Lung (tissue), 12 donors: ENCODE measurements around the gene RASL10A. TPM values are rescaled to one million over a fixed set of nuclear protein-coding genes. Genes with fewer than 3 reads are reported as not detected.
A peak's percentile ranks its signal among the peaks of the same experiment; 100 is the strongest.

Source experiments
- ATAC-seq: fragments of 200-7000 bp; cut with Tn5 transposase; one replicate; pipeline ENCODE4 v1.9.1; 2020; ENCODE audit warnings: moderate number of reproducible peaks; ENCODE audit not compliant: insufficient read depth, low FRiP score
- DNase-seq, 3 donors: peaks; one replicate each; pipeline ENCODE4 v3.0.0-alpha.2; 2013 to 2017
- H3K27ac ChIP-seq, 2 donors: one replicate each; pipeline ENCODE4 v1.5.1; 2013; ENCODE audit warnings: mild to moderate bottlenecking in 2 of 2, moderate library complexity in 2 of 2, control low read depth in 1 of 2, inconsistent platforms in 1 of 2, low read depth in 1 of 2, low read length in 1 of 2
- H3K27me3 ChIP-seq, 3 donors: one replicate each; pipeline ENCODE4 v1.5.1; 2013; ENCODE audit warnings: low read length in 2 of 3; ENCODE audit not compliant: control insufficient read depth in 3 of 3, insufficient read depth in 3 of 3
- H3K36me3 ChIP-seq, 4 donors: one replicate each; pipeline ENCODE4 v1.5.1; 2013; ENCODE audit warnings: low read length in 4 of 4, mild to moderate bottlenecking in 1 of 4, moderate library complexity in 1 of 4; ENCODE audit not compliant: control insufficient read depth in 4 of 4, insufficient read depth in 4 of 4
- H3K4me1 ChIP-seq, 5 donors: one replicate each; pipeline ENCODE4 v1.5.1; 2013; ENCODE audit warnings: low read length in 5 of 5, mild to moderate bottlenecking in 2 of 5, moderate library complexity in 1 of 5; ENCODE audit not compliant: control insufficient read depth in 5 of 5, insufficient read depth in 5 of 5
- H3K4me3 ChIP-seq: one replicate; pipeline ENCODE4 v1.5.1; 2013; ENCODE audit warnings: mild to moderate bottlenecking, control low read depth, moderate library complexity
- H3K9ac ChIP-seq, 2 donors: one replicate each; pipeline ENCODE4 v1.5.1; 2013; ENCODE audit warnings: low read length in 2 of 2, control low read depth in 1 of 2; ENCODE audit not compliant: insufficient read depth in 1 of 2
- H3K9me3 ChIP-seq, 4 donors: one replicate each; pipeline ENCODE4 v1.5.1; 2013; ENCODE audit warnings: low read length in 3 of 4, mild to moderate bottlenecking in 1 of 4, moderate library complexity in 1 of 4; ENCODE audit not compliant: control insufficient read depth in 4 of 4, insufficient read depth in 3 of 4
- WGBS, 2 donors: extraction: QIAGEN DNeasy Blood & Tissue Kit; methylation state at CpG; one replicate each; pipeline ENCODE4 v1.1.7; 2013; 5-methylcytosine and 5-hydroxymethylcytosine counted together
- polyA plus RNA-seq, 2 donors: library from polyadenylated mRNA; stranded (reverse); fragments of 200-250 nt; gene quantifications; one replicate each; pipeline ENCODE4 v1.2.1, GENCODE V29; 2013
- total RNA-seq, 2 donors: library from RNA; depleted of rRNA in 1 of 2; stranded (reverse); fragments of >200 nt in 1 of 2; gene quantifications; one replicate each; pipeline ENCODE4 v1.2.1, GENCODE V29; 2014 to 2021
- TF ChIP-seq, protein P1 (sequence below): IDR thresholded peaks from 2 replicates; pipeline ENCODE4 v1.5.1; 2012; ENCODE audit warnings: mild to moderate bottlenecking; ENCODE audit errors: control extremely low read depth, extremely low read depth
- donor health status: control.
- donor health status: control.
- donor health status: Bipolar disorder and iron deficiency.
- donor health status: healthy.
- donor health status: DM: yes; HTN: yes; CAD: no.

The RASL10A gene
- total and polyA plus RNA-seq, 4 donors, result 0.71 to 3.3 (median 2.0) TPM; not detected in 1

DNA sequence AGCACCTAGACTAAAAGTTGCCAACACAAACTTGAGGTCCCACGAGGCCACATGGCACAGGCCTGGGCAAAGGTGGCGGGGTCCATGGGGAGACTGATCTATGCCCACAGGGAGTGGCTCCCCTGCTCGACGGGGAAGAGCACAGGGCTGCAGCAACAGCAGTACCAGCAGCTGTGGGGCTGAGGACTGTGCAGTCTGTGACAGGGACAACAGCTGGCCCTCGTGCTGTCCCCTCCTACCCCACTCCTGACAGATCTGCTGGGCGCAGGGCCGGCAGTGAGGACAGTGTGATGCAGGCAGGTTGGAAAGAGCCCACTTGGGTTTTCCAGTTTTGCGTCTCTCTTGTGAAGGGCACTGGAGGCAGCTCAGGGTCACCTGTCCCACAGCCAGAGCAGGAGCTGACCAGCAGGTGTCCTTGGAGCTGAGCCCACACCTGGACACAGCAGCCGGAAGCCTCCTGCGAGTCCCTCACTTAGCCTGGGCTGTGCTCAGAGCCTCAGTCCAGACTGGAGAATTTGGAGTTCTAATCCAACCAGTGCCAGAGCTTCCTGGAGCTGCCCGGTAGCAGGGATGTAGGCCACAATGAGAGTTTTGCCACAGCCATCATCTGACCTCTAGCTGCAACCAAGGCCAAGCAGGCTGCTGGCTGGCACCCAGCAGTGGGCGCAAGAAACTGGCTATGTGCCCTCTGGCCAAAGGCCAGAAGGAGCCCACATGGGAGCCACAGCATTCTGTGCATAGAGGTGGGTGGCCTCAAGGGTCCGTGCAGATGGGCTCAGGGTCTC is 12.6 kb downstream of the RASL10A start:
- peak overlapping the region in 1 of 2 donors; percentile 5 for H3K27ac ChIP-seq
- H3K36me3 ChIP-seq, result peaks cover 16 to 23% (median 21%) of the 10 kb centered on the region in 4 donors
- TF ChIP-seq, protein P1, sequence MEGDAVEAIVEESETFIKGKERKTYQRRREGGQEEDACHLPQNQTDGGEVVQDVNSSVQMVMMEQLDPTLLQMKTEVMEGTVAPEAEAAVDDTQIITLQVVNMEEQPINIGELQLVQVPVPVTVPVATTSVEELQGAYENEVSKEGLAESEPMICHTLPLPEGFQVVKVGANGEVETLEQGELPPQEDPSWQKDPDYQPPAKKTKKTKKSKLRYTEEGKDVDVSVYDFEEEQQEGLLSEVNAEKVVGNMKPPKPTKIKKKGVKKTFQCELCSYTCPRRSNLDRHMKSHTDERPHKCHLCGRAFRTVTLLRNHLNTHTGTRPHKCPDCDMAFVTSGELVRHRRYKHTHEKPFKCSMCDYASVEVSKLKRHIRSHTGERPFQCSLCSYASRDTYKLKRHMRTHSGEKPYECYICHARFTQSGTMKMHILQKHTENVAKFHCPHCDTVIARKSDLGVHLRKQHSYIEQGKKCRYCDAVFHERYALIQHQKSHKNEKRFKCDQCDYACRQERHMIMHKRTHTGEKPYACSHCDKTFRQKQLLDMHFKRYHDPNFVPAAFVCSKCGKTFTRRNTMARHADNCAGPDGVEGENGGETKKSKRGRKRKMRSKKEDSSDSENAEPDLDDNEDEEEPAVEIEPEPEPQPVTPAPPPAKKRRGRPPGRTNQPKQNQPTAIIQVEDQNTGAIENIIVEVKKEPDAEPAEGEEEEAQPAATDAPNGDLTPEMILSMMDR, result no peak
- DNase-seq (no peak), ATAC-seq (no peak)
- no peaks in the 10 kb centered on the region for H3K9me3 ChIP-seq
- H3K27me3 ChIP-seq, result no peaks in the 10 kb centered on the region
- WGBS, 2 donors, result 53 to 64% methylated on average over 13 of the region's 13 CpGs
- no peak overlapping the region for H3K9ac ChIP-seq
- peaks cover 0 to 12% (median 0%) of the 10 kb centered on the region in 5 donors for H3K4me1 ChIP-seq
- no peak overlapping the region for H3K4me3 ChIP-seq

DNA sequence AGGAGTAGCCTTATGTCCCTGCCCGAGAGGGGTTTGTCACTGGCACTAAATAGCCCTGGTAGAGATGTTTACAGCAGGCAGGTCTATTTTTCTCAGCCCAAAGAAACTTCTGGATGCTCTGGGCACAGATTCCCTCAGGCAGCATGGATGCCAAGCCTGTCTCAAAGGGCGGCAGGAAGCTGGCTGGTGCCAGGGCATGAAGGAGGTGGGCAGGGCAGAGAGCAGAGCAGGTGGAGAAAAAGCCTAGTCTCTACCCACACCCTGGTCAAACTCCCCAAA is 13.2 kb downstream of the RASL10A start:
- Histone ChIP-seq H3K27me3 (no peaks in the 10 kb centered on the region), H3K4me1 (peaks cover 0 to 7% (median 0%) of the 10 kb centered on the region in 5 donors), H3K9me3 (no peaks in the 10 kb centered on the region), H3K4me3 (no peak overlapping the region), H3K36me3 (peaks cover 22 to 27% (median 26%) of the 10 kb centered on the region in 4 donors), H3K27ac (no peak overlapping the region), H3K9ac (no peak overlapping the region)
- ATAC-seq (no peak), DNase-seq (no peak)
- TF ChIP-seq, protein P1, result no peak
- WGBS, 2 donors, result 77 to 82% methylated on average over 2 of the region's 2 CpGs

DNA sequence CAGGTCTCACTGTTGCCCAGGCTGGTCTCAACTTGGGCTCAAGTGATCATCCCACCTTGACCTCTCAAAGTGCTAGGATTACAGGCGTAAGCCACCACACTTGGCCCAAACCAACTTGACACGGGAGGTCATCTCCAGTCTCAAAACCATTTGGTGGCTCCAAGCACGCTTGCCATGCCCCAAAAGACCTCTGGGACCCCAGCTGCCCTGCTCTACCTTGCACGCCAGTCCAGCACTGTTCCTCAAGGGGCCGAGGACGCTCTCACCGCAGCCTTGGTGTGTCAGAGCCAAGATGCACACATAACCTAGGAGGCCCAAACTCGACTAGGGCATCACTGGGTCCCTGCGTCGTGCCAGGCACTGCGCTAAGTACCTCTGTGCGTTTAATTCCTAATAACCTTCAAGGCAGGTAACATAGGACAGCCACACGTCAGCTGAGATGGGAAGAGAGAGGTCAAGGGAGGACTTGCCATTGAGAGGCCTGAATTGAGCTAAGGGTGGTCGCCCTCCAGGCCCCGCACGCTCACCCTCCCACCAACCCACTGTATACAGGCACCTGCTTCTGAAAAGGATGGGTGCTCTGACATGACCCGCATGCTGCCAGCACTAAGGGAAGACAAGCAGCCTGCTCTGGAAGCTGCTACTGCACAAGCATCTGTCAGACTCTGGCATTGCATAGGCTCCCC is 13.6 kb downstream of the RASL10A start:
- H3K27ac ChIP-seq, result no peak overlapping the region
- DNase-seq (no peak), ATAC-seq (no peak)
- peaks cover 27 to 32% (median 31%) of the 10 kb centered on the region in 4 donors for H3K36me3 ChIP-seq
- no peaks in the 10 kb centered on the region for H3K9me3 ChIP-seq
- H3K27me3 ChIP-seq, result no peaks in the 10 kb centered on the region
- 91 to 92% methylated on average over 17 of the region's 17 CpGs for WGBS, 2 donors
- H3K4me3 ChIP-seq, result no peak overlapping the region
- TF ChIP-seq, protein P1, result no peak
- H3K9ac ChIP-seq, result no peak overlapping the region
- peaks cover 0 to 7% (median 0%) of the 10 kb centered on the region in 5 donors for H3K4me1 ChIP-seq
